Regular cardiac myocyte (primary cell): ENCODE measurements around the gene C6orf120. TPM values are rescaled to one million over a fixed set of nuclear protein-coding genes. Genes with fewer than 3 reads are reported as not detected.

ENCODE experiments used
- total RNA-seq: library from RNA; depleted of rRNA; stranded (reverse); fragments of >200 nt; gene quantifications from 2 replicates; pipeline ENCODE4 v1.2.3, GENCODE V29; 2014

C6orf120 gene
- 44.7 and 44.8 TPM in 2 replicates for total RNA-seq

GRCh38 chr6:169701954-169702839 is at the start of gene C6orf120, which contains the start of gene WDR27:
Gene C6orf120, plus strand, starts transcription at chr6:169702126. Its CDS starts 334 bp downstream, at chr6:169702460.
Gene WDR27, minus strand, starts transcription at chr6:169702029. Its CDS starts 13,024 bp downstream, at chr6:169689005.

GRCh38 chr6:169724494-169725124 is 22.7 kb downstream of the C6orf120 start, which contains the start of gene PHF10:
Gene PHF10, minus strand, starts transcription at chr6:169724500. Its CDS starts 569 bp downstream, at chr6:169723931.

GRCh38 chr6:169751242-169752073 is 49.5 kb downstream of the C6orf120 start, which contains the start of the genes DYNLT2 and ERMARD:
Gene DYNLT2, minus strand, starts transcription at chr6:169751572. Its CDS starts 114 bp downstream, at chr6:169751458.
Gene ERMARD, plus strand, starts transcription at chr6:169751622. Its CDS starts 36 bp downstream, at chr6:169751658.

Other genes with a start within 250 kb of the C6orf120 start
- 13.8 and 17.4 TPM in 2 replicates for gene WDR27, start 97 bp upstream of the C6orf120 start, total RNA-seq
- gene PHF10, start 22.4 kb downstream of the C6orf120 start, total RNA-seq: 16.5 and 25.1 TPM in 2 replicates
- gene DYNLT2, start 49.4 kb downstream of the C6orf120 start, total RNA-seq: 0.58 and 2.0 TPM in 2 replicates
- gene ERMARD, start 49.5 kb downstream of the C6orf120 start, total RNA-seq: 15.5 and 17.2 TPM in 2 replicates